ENCODE results near the gene PRRG3.
"Not testable (repeated sequence)": the region's sequence is repeated elsewhere in the genome, so short reads cannot be mapped to it uniquely, and the experiment has no call there.

Gene PRRG3

GRCh38 chrX:151687635-151688034 is 7.6 kb upstream of the PRRG3 start:
- H3K36me3 ChIP-seq: no peaks in the 10 kb centered on the region
- TF ChIP-seq CTCF (IDR thresholded peaks at IDR 0.05; ENCODE audit: low read depth, low read length): no peak
- H3K4me1 ChIP-seq: no peaks in the 10 kb centered on the region
- no peak for DNase-seq
- no peak overlapping the region for H3K4me3 ChIP-seq (ENCODE audit: low read depth, low read length)
- no peaks in the 10 kb centered on the region for H3K9me3 ChIP-seq
- no peaks in the 10 kb centered on the region for H3K27me3 ChIP-seq

GRCh38 chrX:151688695-151689094 is 6.6 kb upstream of the PRRG3 start:
- H3K27me3 ChIP-seq: no peaks in the 10 kb centered on the region
- H3K4me1 ChIP-seq: no peaks in the 10 kb centered on the region
- H3K4me3 ChIP-seq (ENCODE audit: low read depth, low read length): no peak overlapping the region
- no peaks in the 10 kb centered on the region for H3K9me3 ChIP-seq
- H3K36me3 ChIP-seq: no peaks in the 10 kb centered on the region
- no peak for DNase-seq
- TF ChIP-seq CTCF (IDR thresholded peaks at IDR 0.05; ENCODE audit: low read depth, low read length): no peak

GRCh38 chrX:151692825-151693224 is 2.4 kb upstream of the PRRG3 start:
- Histone ChIP-seq H3K36me3 (no peaks in the 10 kb centered on the region), H3K4me3 (ENCODE audit: low read depth, low read length) (no peak overlapping the region), H3K4me1 (no peaks in the 10 kb centered on the region), H3K27me3 (no peaks in the 10 kb centered on the region), H3K9me3 (no peaks in the 10 kb centered on the region)
- TF ChIP-seq CTCF (IDR thresholded peaks at IDR 0.05; ENCODE audit: low read depth, low read length): no peak
- no peak for DNase-seq

GRCh38 chrX:151694121-151694520 is 1.1 kb upstream of the PRRG3 start:
- Histone ChIP-seq H3K9me3 (no peaks in the 10 kb centered on the region), H3K4me3 (ENCODE audit: low read depth, low read length) (no peak overlapping the region), H3K36me3 (no peaks in the 10 kb centered on the region), H3K4me1 (no peaks in the 10 kb centered on the region), H3K27me3 (no peaks in the 10 kb centered on the region)
- TF ChIP-seq CTCF (IDR thresholded peaks at IDR 0.05; ENCODE audit: low read depth, low read length): no peak
- DNase-seq: no peak

GRCh38 chrX:151695583-151696340 is 504 bp downstream of the PRRG3 start:
- Histone ChIP-seq H3K9me3 (no peaks in the 10 kb centered on the region), H3K4me1 (no peaks in the 10 kb centered on the region), H3K27me3 (no peaks in the 10 kb centered on the region), H3K36me3 (no peaks in the 10 kb centered on the region), H3K4me3 (ENCODE audit: low read depth, low read length) (no peak overlapping the region)
- DNase-seq: no peak
- TF ChIP-seq CTCF (IDR thresholded peaks at IDR 0.05; ENCODE audit: low read depth, low read length): no peak

GRCh38 chrX:151697082-151697481 is 1.8 kb downstream of the PRRG3 start:
- H3K9me3 ChIP-seq; H3K4me1 ChIP-seq; H3K36me3 ChIP-seq; H3K27me3 ChIP-seq; DNase-seq; H3K4me3 ChIP-seq (ENCODE audit: low read depth, low read length): not testable (repeated sequence)
